IMR-90 (cell line): ENCODE measurements around the gene FLT4. TPM values are rescaled to one million over a fixed set of nuclear protein-coding genes. Genes with fewer than 3 reads are reported as not detected.

Experiments used
- BHLHE40 ChIP-seq: fragments of 150-350 bp; IDR thresholded peaks from 2 replicates; pipeline ENCODE4 v1.6.1; 2016; ENCODE audit warnings: mild to moderate bottlenecking, low read depth, low read length
- ELK1 ChIP-seq: fragments of 150-350 bp; IDR thresholded peaks from 2 replicates; pipeline ENCODE4 v1.6.1; 2016; ENCODE audit warnings: low read depth, mild to moderate bottlenecking, low read length, moderate library complexity, borderline replicate concordance
- polyA plus RNA-seq, 3 experiments: library from polyadenylated mRNA; depleted of rRNA; stranded (reverse); fragments of >200 nt; gene quantifications; 2 replicates each; pipeline ENCODE4 v1.2.3, GENCODE V29; 2012; ENCODE audit warnings: low replicate concordance in 1 of 3
- total RNA-seq: library from RNA; depleted of rRNA; stranded (reverse); fragments of >200 nt; gene quantifications from 2 replicates; pipeline ENCODE4 v1.2.3, GENCODE V29; 2012
- TF ChIP-seq, protein P1 (sequence below): fragments of 150-350 bp; IDR thresholded peaks from 2 replicates; pipeline ENCODE4 v1.6.1; 2017; ENCODE audit warnings: mild to moderate bottlenecking, antibody characterized with exemption, low read length, low read depth

FLT4 gene
- total and polyA plus RNA-seq, 2 of the 4 experiments (the other 2 are of a cell fraction): under 0.01 to 0.07 TPM

- TF ChIP-seq, protein P1, sequence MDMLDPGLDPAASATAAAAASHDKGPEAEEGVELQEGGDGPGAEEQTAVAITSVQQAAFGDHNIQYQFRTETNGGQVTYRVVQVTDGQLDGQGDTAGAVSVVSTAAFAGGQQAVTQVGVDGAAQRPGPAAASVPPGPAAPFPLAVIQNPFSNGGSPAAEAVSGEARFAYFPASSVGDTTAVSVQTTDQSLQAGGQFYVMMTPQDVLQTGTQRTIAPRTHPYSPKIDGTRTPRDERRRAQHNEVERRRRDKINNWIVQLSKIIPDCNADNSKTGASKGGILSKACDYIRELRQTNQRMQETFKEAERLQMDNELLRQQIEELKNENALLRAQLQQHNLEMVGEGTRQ: no peak
- TF ChIP-seq BHLHE40: no peak
- no peak for TF ChIP-seq ELK1
Measured at GRCh38 chr5:180589771-180590542, 59.4 kb downstream of the FLT4 start (continued).
